NK-92 treated with Interleukin-12 subunit alpha and Interleukin-12 subunit beta, amount 100 ng/mL, for 24 hours (cell line): ENCODE data around the gene BMP6.

ENCODE experiments used
- DNase-seq: peaks from one replicate; lab custom pipeline; 2025; lab: John Stamatoyannopoulos, UW

BMP6 gene

GRCh38 chr6:7905416-7905815 lies 179.5 kb downstream of the BMP6 start:
- no peak for DNase-seq

GRCh38 chr6:7906741-7907140 lies 180.8 kb downstream of the BMP6 start:
- DNase-seq = no peak

- DNase-seq = no peak
Measured at GRCh38 chr6:7907159-7907558, 181.3 kb downstream of the BMP6 start.

- DNase-seq = no peak
Measured at GRCh38 chr6:7909323-7910276, 183.7 kb downstream of the BMP6 start.

GRCh38 chr6:7910298-7910653 lies 184.4 kb downstream of the BMP6 start:
- DNase-seq = no peak

GRCh38 chr6:7910654-7911344 lies 184.9 kb downstream of the BMP6 start, which contains the start of gene TXNDC5:
Gene TXNDC5, minus strand, starts transcription at chr6:7910788. Its CDS starts 12 bp downstream, at chr6:7910776.
- DNase-seq = no peak

- DNase-seq = no peak
Measured at GRCh38 chr6:7911345-7911725, 185.4 kb downstream of the BMP6 start.

- no peak for DNase-seq
Measured at GRCh38 chr6:7912024-7912423, 186.1 kb downstream of the BMP6 start.

- no peak for DNase-seq
Measured at GRCh38 chr6:7912736-7913517, 187.0 kb downstream of the BMP6 start.

GRCh38 chr6:7914311-7914710 lies 188.4 kb downstream of the BMP6 start:
- DNase-seq = no peak

- no peak for DNase-seq
Measured at GRCh38 chr6:7914991-7915789, 189.3 kb downstream of the BMP6 start.

GRCh38 chr6:7916959-7917358 lies 191.1 kb downstream of the BMP6 start:
- DNase-seq = no peak

GRCh38 chr6:7917729-7918128 lies 191.8 kb downstream of the BMP6 start:
- DNase-seq = no peak

GRCh38 chr6:7918403-7918802 lies 192.5 kb downstream of the BMP6 start:
- DNase-seq = no peak

GRCh38 chr6:7919871-7920270 lies 194.0 kb downstream of the BMP6 start:
- DNase-seq = no peak

GRCh38 chr6:7920425-7920824 lies 194.5 kb downstream of the BMP6 start:
- no peak for DNase-seq

GRCh38 chr6:7921046-7921445 lies 195.1 kb downstream of the BMP6 start:
- no peak for DNase-seq

- no peak for DNase-seq
Measured at GRCh38 chr6:7921632-7922092, 195.8 kb downstream of the BMP6 start.

- no peak for DNase-seq
Measured at GRCh38 chr6:7922596-7922995, 196.7 kb downstream of the BMP6 start.

GRCh38 chr6:7924867-7925266 lies 199.0 kb downstream of the BMP6 start:
- DNase-seq = no peak
